PC-3 (cell line): Measurements from ENCODE around the gene CNIH4.

ENCODE experiments used
- EZH2 ChIP-seq: fragments of 300-600 bp; sonication (generic); IDR thresholded peaks from one replicate; pipeline ENCODE4 v1.6.1; 2017; ENCODE audit warnings: antibody characterized with exemption, mild to moderate bottlenecking, low read length; ENCODE audit not compliant: unreplicated experiment
- EZH2phosphoT487 ChIP-seq: fragments of 300-600 bp; sonication (generic); IDR thresholded peaks from 2 replicates; pipeline ENCODE4 v1.6.1; 2018; ENCODE audit warnings: mild to moderate bottlenecking, antibody characterized with exemption, low read length, borderline replicate concordance
- TF ChIP-seq, protein P1 (sequence below): fragments of 300-600 bp; sonication (generic); conservative IDR thresholded peaks from 2 replicates; pipeline ENCODE4 v1.5.1; 2017; ENCODE audit warnings: antibody characterized with exemption, low read depth, mild to moderate bottlenecking, low read length

GRCh38 chr1:224399887-224400286 lies 43.2 kb downstream of the CNIH4 start:
- TF ChIP-seq EZH2phosphoT487 (no peak), EZH2 (no peak)
- TF ChIP-seq, protein P1, sequence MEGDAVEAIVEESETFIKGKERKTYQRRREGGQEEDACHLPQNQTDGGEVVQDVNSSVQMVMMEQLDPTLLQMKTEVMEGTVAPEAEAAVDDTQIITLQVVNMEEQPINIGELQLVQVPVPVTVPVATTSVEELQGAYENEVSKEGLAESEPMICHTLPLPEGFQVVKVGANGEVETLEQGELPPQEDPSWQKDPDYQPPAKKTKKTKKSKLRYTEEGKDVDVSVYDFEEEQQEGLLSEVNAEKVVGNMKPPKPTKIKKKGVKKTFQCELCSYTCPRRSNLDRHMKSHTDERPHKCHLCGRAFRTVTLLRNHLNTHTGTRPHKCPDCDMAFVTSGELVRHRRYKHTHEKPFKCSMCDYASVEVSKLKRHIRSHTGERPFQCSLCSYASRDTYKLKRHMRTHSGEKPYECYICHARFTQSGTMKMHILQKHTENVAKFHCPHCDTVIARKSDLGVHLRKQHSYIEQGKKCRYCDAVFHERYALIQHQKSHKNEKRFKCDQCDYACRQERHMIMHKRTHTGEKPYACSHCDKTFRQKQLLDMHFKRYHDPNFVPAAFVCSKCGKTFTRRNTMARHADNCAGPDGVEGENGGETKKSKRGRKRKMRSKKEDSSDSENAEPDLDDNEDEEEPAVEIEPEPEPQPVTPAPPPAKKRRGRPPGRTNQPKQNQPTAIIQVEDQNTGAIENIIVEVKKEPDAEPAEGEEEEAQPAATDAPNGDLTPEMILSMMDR, result no peak
